WTC11 (cell line): ENCODE results near the gene C15orf61. TPM values are rescaled to one million over a fixed set of nuclear protein-coding genes. Genes with fewer than 3 reads are reported as not detected.

Experiments
- ATAC-seq: fragments of 200-7000 bp; cut with Tn5 transposase; 2 replicates; pipeline ENCODE4 v1.10.0; 2021; ENCODE audit warnings: mild to moderate bottlenecking, moderate library complexity
- CTCF ChIA-PET: fragments of 300-600 bp; sonication (Branson Sonifier 250); formaldehyde crosslinking; loops from one replicate; lab custom pipeline; 2021; ENCODE audit warnings: antibody characterized with exemption; lab: Charles Lee
- POLR2A ChIA-PET: fragments of 350-600 bp; sonication (Branson Sonifier 250); formaldehyde crosslinking; loops from one replicate; lab custom pipeline; 2021; ENCODE audit warnings: antibody characterized with exemption; lab: Charles Lee
- DNase-seq: peaks from one replicate; pipeline ENCODE4 v3.0.0; 2021; ENCODE audit warnings: low spot score
- H3K27ac Mint-ChIP-seq: 2 replicates; pipeline ENCODE4 v1.8.0; 2021; ENCODE audit warnings: mixed read lengths
- H3K27me3 Mint-ChIP-seq: 2 replicates; pipeline ENCODE4 v1.8.0; 2021; ENCODE audit warnings: low read depth, mild to moderate bottlenecking, moderate library complexity, mixed read lengths
- H3K36me3 Mint-ChIP-seq: 2 replicates; pipeline ENCODE4 v1.8.0; 2021; ENCODE audit warnings: mixed read lengths
- H3K4me1 Mint-ChIP-seq: 2 replicates; pipeline ENCODE4 v1.8.0; 2022; ENCODE audit warnings: mixed read lengths
- H3K4me3 Mint-ChIP-seq: 2 replicates; pipeline ENCODE4 v1.8.0; 2021; ENCODE audit warnings: mild to moderate bottlenecking, moderate library complexity, mixed read lengths
- H3K9me3 Mint-ChIP-seq: 2 replicates; pipeline ENCODE4 v1.8.0; 2021; ENCODE audit warnings: mixed read lengths
- KAT7 ChIP-seq: sonication (generic); formaldehyde crosslinking; IDR thresholded peaks from 2 replicates; pipeline ENCODE4 v1.8.1; 2023; ENCODE audit warnings: missing genetic modification reagents, mild to moderate bottlenecking, borderline replicate concordance
- PRRX2 ChIP-seq: fragments of 250-450 bp; sonication (Bioruptor Pico); IDR thresholded peaks from 2 replicates; pipeline ENCODE4 v1.8.0; 2021; ENCODE audit warnings: mild to moderate bottlenecking
- TCF7 ChIP-seq: sonication (generic); formaldehyde crosslinking; IDR thresholded peaks from 2 replicates; pipeline ENCODE4 v1.8.0; 2022; ENCODE audit warnings: mild to moderate bottlenecking, low read depth, missing genetic modification reagents, moderate library complexity
- TEAD4 ChIP-seq: sonication (generic); formaldehyde crosslinking; IDR thresholded peaks from 2 replicates; pipeline ENCODE4 v1.8.0; 2022; ENCODE audit warnings: mild to moderate bottlenecking, missing genetic modification reagents
- total RNA-seq: library from RNA; stranded (reverse); gene quantifications from 3 replicates; pipeline ENCODE4 v1.2.3, GENCODE V29; 2021
- TF ChIP-seq, protein P1 (sequence below): sonication (generic); formaldehyde crosslinking; IDR thresholded peaks from 2 replicates; pipeline ENCODE4 v1.8.1; 2022; ENCODE audit warnings: low read depth, mild to moderate bottlenecking, moderate library complexity, missing genetic modification reagents, borderline replicate concordance
- TF ChIP-seq, protein P2 (sequence below): sonication (generic); formaldehyde crosslinking; IDR thresholded peaks from 2 replicates; pipeline ENCODE4 v1.8.1; 2022; ENCODE audit warnings: mild to moderate bottlenecking, missing genetic modification reagents, moderate library complexity, borderline replicate concordance
- TF ChIP-seq, protein P3 (sequence below): fragments of 250-450 bp; sonication (Bioruptor Pico); IDR thresholded peaks from 2 replicates; pipeline ENCODE4 v1.8.0; 2021; ENCODE audit warnings: mild to moderate bottlenecking
- TF ChIP-seq, protein P4 (sequence below): sonication (generic); formaldehyde crosslinking; IDR thresholded peaks from 2 replicates; pipeline ENCODE4 v1.8.1; 2023; ENCODE audit warnings: mild to moderate bottlenecking, missing genetic modification reagents, moderate library complexity
- TF ChIP-seq, protein P5 (sequence below): sonication (generic); formaldehyde crosslinking; IDR thresholded peaks from 2 replicates; pipeline ENCODE4 v1.8.1; 2023; ENCODE audit warnings: mild to moderate bottlenecking, missing genetic modification reagents
- TF ChIP-seq, protein P6 (sequence below): sonication (generic); formaldehyde crosslinking; conservative IDR thresholded peaks from 2 replicates; pipeline ENCODE4 v1.8.1; 2022; ENCODE audit warnings: mild to moderate bottlenecking, missing genetic modification reagents
- TF ChIP-seq, protein P7 (sequence below): fragments of 250-450 bp; sonication (Bioruptor Pico); IDR thresholded peaks from 2 replicates; pipeline ENCODE4 v2.1.2; 2022; ENCODE audit warnings: mild to moderate bottlenecking, moderate library complexity
- TF ChIP-seq, protein P8 (sequence below): sonication (generic); formaldehyde crosslinking; conservative IDR thresholded peaks from 2 replicates; pipeline ENCODE4 v1.8.1; 2023; ENCODE audit warnings: mild to moderate bottlenecking, low read depth, missing genetic modification reagents, moderate library complexity
- TF ChIP-seq, protein P9 (sequence below): fragments of 250-450 bp; sonication (Bioruptor Pico); conservative IDR thresholded peaks from 2 replicates; pipeline ENCODE4 v1.9.0; 2021; ENCODE audit warnings: mild to moderate bottlenecking
- TF ChIP-seq, protein P10 (sequence below): sonication (generic); formaldehyde crosslinking; IDR thresholded peaks from 2 replicates; pipeline ENCODE4 v1.8.0; 2022; ENCODE audit warnings: missing genetic modification reagents

Gene C15orf61
- total RNA-seq, 1 experiment from 2014 or later = 3.3 TPM

DNA sequence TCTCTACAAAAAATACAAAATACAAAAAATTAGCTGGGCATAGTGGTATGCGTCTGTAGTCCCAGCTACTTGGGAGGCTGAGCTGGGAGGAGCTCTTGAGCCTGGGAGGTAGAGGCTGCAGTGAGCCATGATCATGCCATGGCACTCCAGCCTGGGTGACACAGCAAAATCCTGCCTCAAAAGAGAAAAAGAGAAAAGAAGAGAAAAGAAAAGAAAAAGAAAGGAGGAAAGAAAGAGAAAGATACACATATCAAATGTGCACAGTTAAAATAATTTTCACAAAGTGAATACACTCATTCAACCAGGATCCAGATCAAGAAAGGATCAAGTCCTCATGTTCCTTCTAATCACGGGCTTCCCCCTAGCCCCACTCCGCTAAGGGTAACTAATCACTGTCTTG, 5.8 kb upstream of the C15orf61 start (continued):
- TF ChIP-seq, protein P1, sequence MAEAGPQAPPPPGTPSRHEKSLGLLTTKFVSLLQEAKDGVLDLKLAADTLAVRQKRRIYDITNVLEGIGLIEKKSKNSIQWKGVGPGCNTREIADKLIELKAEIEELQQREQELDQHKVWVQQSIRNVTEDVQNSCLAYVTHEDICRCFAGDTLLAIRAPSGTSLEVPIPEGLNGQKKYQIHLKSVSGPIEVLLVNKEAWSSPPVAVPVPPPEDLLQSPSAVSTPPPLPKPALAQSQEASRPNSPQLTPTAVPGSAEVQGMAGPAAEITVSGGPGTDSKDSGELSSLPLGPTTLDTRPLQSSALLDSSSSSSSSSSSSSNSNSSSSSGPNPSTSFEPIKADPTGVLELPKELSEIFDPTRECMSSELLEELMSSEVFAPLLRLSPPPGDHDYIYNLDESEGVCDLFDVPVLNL (CRISPR knock-in tag) = no peak

DNA sequence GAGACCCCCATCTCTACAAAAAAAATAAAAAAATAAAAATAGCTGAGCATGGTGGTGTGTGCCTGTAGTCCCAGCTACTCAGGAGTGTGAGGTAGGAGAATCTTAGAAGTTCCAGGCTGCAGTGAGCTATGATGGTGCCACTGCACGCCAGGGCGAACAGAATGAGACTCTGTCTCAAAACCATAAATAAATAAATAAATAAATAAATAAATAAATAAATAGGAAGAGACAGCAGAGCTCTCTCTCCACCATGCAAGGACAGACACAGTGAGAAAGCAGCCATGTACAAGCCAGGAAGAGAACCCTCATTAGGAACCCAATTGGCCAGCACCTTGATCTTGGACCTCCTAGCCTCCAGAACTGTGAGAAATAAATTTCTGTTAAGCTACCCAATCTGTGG, 5.4 kb upstream of the C15orf61 start:
- DNase-seq (no peak), ATAC-seq (no peak)
- CTCF ChIA-PET = no interaction called here
- TF ChIP-seq, protein P2, sequence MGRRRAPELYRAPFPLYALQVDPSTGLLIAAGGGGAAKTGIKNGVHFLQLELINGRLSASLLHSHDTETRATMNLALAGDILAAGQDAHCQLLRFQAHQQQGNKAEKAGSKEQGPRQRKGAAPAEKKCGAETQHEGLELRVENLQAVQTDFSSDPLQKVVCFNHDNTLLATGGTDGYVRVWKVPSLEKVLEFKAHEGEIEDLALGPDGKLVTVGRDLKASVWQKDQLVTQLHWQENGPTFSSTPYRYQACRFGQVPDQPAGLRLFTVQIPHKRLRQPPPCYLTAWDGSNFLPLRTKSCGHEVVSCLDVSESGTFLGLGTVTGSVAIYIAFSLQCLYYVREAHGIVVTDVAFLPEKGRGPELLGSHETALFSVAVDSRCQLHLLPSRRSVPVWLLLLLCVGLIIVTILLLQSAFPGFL (CRISPR knock-in tag) = no peak
- TF ChIP-seq, protein P3, sequence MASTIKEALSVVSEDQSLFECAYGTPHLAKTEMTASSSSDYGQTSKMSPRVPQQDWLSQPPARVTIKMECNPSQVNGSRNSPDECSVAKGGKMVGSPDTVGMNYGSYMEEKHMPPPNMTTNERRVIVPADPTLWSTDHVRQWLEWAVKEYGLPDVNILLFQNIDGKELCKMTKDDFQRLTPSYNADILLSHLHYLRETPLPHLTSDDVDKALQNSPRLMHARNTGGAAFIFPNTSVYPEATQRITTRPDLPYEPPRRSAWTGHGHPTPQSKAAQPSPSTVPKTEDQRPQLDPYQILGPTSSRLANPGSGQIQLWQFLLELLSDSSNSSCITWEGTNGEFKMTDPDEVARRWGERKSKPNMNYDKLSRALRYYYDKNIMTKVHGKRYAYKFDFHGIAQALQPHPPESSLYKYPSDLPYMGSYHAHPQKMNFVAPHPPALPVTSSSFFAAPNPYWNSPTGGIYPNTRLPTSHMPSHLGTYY = no peak
- TF ChIP-seq PRRX2 (CRISPR knock-in tag) (no peak), TEAD4 (CRISPR knock-in tag) (no peak), TCF7 (CRISPR knock-in tag) (no peak), KAT7 (CRISPR knock-in tag) (no peak)
- TF ChIP-seq, protein P1 (CRISPR knock-in tag) = no peak
- TF ChIP-seq, protein P4, sequence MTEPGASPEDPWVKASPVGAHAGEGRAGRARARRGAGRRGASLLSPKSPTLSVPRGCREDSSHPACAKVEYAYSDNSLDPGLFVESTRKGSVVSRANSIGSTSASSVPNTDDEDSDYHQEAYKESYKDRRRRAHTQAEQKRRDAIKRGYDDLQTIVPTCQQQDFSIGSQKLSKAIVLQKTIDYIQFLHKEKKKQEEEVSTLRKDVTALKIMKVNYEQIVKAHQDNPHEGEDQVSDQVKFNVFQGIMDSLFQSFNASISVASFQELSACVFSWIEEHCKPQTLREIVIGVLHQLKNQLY (CRISPR knock-in tag) = no peak
- TF ChIP-seq, protein P5, sequence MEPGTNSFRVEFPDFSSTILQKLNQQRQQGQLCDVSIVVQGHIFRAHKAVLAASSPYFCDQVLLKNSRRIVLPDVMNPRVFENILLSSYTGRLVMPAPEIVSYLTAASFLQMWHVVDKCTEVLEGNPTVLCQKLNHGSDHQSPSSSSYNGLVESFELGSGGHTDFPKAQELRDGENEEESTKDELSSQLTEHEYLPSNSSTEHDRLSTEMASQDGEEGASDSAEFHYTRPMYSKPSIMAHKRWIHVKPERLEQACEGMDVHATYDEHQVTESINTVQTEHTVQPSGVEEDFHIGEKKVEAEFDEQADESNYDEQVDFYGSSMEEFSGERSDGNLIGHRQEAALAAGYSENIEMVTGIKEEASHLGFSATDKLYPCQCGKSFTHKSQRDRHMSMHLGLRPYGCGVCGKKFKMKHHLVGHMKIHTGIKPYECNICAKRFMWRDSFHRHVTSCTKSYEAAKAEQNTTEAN (CRISPR knock-in tag) = no peak
- TF ChIP-seq, protein P6, sequence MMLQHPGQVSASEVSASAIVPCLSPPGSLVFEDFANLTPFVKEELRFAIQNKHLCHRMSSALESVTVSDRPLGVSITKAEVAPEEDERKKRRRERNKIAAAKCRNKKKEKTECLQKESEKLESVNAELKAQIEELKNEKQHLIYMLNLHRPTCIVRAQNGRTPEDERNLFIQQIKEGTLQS (CRISPR knock-in tag) = no peak
- TF ChIP-seq, protein P7, sequence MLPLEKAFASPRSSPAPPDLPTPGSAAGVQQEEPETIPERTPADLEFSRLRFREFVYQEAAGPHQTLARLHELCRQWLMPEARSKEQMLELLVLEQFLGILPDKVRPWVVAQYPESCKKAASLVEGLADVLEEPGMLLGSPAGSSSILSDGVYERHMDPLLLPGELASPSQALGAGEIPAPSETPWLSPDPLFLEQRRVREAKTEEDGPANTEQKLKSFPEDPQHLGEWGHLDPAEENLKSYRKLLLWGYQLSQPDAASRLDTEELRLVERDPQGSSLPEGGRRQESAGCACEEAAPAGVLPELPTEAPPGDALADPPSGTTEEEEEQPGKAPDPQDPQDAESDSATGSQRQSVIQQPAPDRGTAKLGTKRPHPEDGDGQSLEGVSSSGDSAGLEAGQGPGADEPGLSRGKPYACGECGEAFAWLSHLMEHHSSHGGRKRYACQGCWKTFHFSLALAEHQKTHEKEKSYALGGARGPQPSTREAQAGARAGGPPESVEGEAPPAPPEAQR (CRISPR knock-in tag) = no peak
- TF ChIP-seq, protein P8, sequence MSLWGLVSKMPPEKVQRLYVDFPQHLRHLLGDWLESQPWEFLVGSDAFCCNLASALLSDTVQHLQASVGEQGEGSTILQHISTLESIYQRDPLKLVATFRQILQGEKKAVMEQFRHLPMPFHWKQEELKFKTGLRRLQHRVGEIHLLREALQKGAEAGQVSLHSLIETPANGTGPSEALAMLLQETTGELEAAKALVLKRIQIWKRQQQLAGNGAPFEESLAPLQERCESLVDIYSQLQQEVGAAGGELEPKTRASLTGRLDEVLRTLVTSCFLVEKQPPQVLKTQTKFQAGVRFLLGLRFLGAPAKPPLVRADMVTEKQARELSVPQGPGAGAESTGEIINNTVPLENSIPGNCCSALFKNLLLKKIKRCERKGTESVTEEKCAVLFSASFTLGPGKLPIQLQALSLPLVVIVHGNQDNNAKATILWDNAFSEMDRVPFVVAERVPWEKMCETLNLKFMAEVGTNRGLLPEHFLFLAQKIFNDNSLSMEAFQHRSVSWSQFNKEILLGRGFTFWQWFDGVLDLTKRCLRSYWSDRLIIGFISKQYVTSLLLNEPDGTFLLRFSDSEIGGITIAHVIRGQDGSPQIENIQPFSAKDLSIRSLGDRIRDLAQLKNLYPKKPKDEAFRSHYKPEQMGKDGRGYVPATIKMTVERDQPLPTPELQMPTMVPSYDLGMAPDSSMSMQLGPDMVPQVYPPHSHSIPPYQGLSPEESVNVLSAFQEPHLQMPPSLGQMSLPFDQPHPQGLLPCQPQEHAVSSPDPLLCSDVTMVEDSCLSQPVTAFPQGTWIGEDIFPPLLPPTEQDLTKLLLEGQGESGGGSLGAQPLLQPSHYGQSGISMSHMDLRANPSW = no peak
- TF ChIP-seq, protein P9, sequence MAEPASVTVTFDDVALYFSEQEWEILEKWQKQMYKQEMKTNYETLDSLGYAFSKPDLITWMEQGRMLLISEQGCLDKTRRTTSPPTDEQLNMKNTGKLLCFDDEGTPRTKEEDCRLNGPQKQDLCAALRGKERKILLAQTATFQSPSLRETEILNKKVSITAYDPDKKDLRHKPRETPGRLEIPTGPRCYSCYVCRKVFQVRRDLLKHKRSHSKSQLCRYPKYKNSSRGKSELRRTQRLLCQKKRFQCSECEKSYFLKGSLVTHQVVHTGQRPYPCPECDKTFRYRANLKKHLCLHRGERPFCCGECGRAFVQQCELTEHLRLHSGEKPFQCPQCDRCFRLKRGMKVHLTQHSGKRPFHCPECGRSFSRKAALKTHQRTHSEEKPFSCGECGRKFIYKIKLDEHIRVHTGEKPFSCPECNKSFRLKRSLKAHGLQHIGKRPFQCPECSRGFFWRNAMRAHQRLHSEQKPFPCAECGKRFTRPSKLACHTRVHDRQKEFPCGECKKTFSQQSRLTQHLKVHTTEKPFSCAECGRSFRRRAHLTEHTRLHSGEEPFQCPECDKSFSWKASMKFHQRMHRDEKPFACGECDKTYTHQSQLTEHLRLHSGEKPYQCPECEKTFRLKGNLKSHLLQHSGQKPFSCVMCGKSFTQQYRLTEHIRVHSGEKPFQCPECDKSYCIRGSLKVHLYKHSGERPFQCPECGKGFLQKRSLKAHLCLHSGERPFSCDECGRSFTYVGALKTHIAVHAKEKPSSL (CRISPR knock-in tag) = no peak
- TF ChIP-seq, protein P10, sequence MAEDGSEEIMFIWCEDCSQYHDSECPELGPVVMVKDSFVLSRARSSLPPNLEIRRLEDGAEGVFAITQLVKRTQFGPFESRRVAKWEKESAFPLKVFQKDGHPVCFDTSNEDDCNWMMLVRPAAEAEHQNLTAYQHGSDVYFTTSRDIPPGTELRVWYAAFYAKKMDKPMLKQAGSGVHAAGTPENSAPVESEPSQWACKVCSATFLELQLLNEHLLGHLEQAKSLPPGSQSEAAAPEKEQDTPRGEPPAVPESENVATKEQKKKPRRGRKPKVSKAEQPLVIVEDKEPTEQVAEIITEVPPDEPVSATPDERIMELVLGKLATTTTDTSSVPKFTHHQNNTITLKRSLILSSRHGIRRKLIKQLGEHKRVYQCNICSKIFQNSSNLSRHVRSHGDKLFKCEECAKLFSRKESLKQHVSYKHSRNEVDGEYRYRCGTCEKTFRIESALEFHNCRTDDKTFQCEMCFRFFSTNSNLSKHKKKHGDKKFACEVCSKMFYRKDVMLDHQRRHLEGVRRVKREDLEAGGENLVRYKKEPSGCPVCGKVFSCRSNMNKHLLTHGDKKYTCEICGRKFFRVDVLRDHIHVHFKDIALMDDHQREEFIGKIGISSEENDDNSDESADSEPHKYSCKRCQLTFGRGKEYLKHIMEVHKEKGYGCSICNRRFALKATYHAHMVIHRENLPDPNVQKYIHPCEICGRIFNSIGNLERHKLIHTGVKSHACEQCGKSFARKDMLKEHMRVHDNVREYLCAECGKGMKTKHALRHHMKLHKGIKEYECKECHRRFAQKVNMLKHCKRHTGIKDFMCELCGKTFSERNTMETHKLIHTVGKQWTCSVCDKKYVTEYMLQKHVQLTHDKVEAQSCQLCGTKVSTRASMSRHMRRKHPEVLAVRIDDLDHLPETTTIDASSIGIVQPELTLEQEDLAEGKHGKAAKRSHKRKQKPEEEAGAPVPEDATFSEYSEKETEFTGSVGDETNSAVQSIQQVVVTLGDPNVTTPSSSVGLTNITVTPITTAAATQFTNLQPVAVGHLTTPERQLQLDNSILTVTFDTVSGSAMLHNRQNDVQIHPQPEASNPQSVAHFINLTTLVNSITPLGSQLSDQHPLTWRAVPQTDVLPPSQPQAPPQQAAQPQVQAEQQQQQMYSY (CRISPR knock-in tag) = no peak

More for the DNA sequence above, 5.4 kb upstream of the C15orf61 start:
- 0 out of 2 replicates have a peak, but pooled peaks cover under 1% of the 10 kb centered on the region for H3K4me1 Mint-ChIP-seq
- H3K27ac Mint-ChIP-seq = no peak overlapping the region
- peaks cover 5% of the 10 kb centered on the region; the same call in 1 of the 2 replicates for H3K27me3 Mint-ChIP-seq
- no peaks in the 10 kb centered on the region for H3K36me3 Mint-ChIP-seq
- H3K4me3 Mint-ChIP-seq = no peak overlapping the region
- no peaks in the 10 kb centered on the region for H3K9me3 Mint-ChIP-seq
- POLR2A ChIA-PET = no interaction called here
